Measurements from ENCODE around the gene STK32A.

GRCh38 chr5:147413266-147413665, 178.4 kb downstream of the STK32A start:
- TF ChIP-seq TAF1 (IDR thresholded peaks at IDR 0.05; ENCODE audit: borderline replicate concordance, low read depth, low read length) (no peak), POLR2A (IDR thresholded peaks at IDR 0.05; ENCODE audit: low read depth, low read length) (no peak)

Data from GM12892 (cell line).